ENCODE measurements around the gene GTSF1L.

The GTSF1L gene

DNA sequence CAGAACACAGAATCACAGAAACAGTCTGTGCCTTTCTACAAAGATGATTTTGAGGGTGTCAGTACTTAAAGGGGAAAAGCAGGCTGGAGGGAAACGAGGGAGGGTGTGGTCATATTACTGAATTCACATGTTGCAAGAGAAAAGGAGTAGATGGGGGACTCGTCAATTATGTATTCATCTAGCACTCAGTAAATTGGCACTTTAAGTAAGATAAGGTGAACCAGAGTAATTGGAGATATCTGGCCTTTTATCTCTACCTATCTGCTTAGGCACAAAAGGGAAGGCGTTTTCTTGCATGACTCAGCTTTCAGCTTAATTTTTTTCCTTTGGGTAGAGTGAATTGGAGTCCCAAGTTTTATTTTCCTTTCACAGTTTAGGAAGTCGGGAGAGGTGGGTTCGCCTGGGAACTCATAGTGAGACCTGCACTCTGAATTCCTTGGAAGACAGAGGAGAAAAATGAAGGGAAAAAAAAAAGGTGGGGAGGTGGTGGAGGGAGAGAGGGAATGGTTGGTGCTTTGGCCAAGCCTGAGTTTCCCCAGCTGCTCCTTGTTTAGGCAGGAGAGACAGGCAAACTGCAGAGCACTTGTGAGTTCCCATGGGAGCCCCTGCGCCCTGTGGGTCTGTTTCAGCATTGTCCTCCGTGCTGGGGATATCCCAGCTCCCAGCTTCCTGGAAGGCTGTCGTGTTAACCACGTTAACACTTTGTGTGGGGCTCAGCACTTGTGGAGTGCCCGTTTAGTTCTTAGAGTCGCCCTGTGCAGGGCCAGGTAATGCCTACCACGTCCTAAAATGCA is 19.7 kb upstream of the GTSF1L start:
- no peak for DNase-seq

DNA sequence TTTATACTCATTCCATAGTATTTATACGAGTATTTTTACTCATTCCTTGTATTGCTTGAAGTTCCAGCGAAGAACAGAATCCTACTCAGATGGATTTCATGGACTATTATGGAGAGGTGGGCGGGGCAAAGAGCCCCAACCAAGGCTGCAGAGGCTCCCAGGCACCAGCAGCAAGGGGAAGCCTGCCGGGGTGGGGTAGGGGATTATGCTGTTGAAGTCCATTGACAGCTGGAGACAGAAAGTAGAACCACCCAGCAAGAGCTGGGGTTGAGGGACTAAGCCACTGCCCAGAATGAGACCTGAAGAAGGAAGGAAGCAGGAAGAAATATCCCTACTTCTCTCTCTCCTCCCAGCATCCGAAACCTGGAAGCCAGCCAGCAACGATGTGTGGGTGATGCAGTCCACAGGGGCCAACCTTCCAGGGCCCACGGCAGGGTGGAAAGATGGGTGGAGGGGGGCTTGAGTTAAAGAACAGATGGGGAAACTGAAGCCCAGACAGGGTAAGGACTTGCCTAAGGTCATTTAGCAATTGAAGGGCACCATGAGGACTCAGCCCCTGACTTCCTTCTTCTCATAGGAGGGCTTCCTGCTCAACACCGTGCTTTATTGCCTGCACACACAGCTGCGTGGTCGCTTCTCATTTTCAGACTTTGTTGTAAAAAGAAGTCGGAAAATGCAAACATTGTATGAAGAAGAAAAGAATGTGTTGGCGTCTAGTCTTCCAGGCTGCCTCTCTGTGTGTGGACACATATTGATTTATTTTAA is 18.3 kb upstream of the GTSF1L start:
- no peak for DNase-seq

DNA sequence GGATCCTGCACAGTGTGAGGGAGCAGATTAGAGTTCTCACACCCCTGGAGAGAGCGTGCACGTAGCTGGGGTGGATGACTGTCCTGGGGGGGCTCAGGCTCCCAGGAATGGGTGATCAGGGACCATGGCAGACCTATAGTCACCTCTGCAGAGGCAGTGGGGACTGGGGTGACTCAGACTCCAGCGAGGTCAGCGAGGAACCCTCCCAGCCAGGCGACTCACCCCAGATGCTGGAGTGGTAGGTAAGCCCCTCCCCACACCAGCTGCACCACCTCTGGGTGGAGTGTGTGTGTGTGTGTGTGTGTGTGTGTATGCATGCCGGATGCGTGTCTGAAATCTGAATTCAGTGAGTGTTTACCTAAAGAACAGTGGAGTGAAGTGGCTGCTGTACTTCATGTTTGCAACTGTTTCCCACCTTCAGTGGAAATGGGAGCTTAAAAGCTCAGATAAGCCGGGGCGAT is 17.4 kb upstream of the GTSF1L start:
- no peak for DNase-seq

DNA sequence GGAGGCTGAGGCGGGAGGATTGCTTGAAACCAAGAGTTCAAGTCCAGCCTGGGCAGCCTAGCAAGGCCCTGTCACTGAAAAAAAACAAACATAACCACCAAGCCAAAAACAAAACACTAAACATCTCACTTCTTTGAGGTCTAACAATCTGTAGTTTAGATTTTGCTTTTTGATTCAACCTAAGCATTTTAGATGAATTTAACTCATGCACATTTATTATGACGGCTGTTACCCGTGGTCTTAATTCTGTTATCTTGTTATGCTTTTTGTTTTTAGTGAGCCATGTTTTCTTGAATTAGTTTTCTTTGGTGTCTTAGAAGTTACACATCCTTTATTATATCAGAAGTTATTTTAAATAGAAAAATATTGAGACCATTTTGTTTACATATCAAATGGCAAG is 13.8 kb upstream of the GTSF1L start:
- no peak for DNase-seq

DNA sequence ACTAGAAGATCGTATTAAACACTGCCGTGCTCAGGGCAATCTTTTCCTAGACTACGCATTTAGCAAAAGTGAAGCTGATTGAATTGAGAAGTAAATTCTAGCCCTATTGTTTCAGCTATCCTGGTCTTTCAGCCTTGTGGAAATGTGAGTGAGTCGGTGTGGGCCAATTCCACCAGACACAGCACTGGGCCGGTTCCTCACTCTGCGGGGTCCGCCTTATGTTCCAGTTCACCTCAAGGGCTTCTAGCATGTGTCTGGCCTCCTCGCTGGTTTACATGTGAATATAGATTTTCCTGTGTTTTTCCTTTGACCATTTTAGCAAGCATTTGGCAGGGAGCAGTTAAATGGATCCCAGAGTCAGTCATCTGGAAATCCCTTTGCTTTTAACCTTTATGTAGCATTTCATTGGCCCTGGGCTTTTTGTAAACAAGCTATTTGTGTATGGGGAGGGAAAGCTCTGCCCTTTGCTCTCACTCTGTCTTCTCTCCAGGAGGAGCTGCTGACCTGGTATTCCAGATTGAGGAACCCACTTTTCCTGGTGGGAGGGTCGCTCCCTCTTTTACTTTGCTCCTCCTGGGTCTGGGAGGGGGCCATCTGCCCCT is 12.4 kb upstream of the GTSF1L start:
- no peak for DNase-seq

DNA sequence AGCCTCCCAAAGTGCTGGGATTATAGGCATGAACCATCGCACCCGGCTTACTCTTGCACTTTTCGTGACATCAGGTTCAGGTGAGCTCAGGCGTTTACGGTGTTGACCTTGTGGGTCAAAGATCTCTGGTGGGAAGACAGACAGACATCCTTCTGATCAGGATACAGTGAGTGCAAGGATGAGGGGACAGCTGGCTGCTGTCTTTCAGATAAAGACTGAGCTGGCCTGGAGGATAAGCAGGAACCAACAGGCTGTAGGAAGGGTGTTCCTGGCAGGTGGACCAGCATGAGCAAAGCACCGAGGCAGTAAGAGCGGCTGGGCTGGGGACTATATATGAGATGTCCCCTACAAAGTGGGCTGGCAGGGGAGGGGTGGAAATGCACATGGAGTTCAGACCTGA is 11.1 kb upstream of the GTSF1L start:
- DNase-seq, result no peak

DNA sequence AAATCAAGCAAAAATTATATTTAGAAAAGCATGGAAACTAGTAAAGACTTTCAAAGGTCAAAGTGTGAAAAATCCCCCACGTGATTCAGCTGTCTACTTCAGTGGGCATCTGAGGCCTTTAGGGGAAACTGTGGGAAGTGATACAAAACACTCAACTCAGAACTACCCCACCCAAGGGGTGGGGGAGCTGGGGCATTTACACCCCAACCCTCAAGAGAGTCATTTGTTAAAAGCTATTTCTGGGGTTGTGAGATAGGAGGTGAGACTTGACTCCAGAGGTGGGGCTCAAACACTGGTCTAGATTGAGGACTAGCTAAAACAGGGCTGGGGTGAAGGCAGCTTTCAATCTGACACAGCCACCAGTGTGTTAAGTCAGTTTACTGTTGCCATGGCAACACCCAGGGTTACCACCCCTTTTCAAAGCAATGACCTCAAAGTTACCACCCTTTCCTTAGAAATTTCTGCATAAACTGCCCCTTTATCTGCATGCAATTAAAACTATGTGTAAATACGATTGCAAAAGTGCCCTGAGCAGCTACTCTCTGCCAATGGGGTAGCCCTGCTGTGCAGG is 9.9 kb upstream of the GTSF1L start:
- no peak for DNase-seq

DNA sequence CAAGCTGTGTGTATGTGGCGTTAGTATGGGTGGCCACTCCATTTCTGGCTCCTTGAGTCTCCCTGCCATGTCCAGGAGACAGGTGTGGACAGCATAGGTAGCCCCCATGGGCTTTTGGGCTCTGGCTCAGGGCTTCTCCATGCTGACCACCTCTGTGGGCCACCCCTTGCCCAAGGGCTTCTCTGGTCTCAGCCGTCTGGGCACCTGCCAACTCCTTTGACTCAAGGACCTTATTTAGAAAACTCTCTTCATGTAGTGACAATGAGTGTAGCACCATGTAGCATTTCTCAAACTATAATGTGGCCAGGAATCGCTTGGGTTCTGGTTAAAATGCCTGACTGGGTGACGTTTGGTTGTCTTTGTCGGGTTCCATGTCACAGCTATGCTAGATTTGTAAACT is 5.1 kb upstream of the GTSF1L start:
- DNase-seq, result no peak

DNA sequence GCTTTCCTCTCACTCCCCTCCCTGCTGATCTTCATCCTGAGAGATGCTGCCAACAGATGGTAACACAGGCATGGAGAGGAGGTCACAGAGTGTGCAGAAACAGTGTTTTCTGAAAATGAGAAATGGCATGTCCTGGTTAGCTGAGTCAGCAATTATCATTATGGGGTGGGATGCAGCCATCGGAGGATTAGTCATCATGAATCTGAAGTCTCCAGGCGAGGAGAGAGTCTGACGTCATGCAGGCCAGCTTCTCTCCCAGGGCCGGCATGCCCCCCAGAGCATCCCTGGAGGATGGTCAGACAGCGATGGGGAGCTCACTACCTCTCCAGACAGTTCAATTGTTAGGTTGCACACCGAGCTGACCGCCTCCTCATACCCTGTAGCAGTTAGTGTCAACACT is 4.7 kb upstream of the GTSF1L start:
- DNase-seq, result no peak

DNA sequence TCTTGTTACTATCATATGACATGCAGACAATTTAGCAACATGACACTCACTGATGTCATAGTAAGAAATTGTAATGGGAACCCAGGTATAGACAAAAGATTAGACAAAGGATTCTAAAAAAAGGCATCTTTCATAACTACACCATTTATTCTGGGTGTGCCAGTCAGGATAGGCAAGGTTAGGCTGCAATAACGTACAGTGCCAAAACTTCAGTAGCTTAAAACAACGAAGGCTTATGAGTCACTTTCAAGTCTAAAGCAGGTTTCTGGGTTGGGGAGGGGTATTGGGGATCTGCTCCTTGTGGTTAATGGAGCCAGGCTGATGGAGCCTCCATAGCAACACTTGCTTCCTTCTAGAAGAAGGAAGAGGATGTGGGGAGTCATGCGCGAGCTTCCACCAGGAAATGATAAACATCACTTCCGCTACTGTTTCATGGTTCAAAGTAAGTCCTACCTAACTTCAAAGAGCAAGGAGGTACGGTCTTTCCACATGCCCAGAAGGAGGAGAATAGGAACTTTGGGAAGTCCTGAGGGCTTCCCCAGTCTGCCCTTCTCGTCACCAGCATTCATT is 2.0 kb upstream of the GTSF1L start:
- DNase-seq, result no peak

DNA sequence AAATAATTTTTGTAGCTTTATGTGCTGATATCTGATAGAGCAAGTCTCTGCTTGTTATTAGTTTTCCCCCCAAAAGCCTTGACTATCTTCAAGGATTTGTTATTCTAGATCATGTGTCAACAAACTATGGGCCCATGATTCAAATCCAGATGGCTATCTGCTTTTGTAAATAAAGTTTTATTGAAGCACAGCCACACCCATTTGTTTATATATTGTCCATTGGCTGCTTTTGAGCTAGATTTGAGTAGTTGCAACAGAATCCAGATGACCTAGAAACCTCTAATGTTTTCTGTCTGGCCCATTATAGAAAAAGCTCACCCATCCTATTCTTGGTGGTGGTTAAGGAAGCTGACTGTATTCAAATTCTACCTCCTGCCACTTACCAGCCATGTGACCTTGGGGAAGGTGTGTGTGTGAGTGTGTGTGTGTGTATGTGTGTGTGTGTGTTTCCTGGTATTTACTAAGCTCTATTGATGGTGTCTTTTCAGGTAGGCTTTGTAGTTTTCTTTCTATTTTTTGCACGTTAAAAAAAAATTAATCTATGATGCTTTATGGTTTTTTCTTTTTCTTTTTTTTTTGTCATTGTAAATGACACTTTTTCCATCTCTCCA is 1.3 kb upstream of the GTSF1L start:
- DNase-seq, result no peak

DNA sequence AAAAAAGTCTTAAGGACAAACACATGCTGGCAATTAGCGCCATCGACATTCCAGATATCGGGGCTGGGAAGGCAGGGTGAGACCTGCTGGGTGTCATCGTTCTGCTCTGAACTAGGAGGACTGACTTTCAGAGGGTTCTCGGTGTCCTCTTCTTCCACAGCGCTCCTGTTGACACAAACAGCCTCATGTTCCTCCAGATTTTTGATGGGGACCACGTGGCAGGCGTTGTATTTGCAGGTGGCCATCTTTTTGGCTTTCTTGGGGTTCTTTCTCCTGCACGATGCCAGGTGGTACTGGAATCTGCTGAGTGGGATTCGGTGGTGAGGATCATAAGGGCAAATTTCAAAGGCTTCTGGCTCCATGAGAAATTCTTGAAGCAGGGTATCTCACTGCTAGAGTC is 469 bp downstream of the GTSF1L start:
- DNase-seq, result no peak

DNA sequence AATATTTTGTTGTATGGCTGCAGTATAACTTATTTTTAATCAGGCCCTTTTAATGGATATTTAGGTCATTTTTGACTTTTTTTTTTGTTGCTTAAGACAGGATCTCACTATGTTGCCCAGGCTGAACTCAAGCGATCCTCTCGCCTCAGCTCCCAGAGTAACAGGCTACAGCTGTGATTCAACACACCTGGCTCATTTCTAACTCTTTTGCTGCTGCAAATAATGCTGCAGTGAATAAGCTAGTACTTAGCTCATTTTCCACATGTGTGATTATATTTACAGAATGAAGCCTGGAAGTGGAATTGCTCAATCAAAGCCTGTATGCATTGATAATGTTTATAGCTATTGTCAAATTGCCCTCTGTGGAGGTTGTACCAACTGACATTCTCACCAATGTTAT is 1.1 kb downstream of the GTSF1L start:
- no peak for DNase-seq

DNA sequence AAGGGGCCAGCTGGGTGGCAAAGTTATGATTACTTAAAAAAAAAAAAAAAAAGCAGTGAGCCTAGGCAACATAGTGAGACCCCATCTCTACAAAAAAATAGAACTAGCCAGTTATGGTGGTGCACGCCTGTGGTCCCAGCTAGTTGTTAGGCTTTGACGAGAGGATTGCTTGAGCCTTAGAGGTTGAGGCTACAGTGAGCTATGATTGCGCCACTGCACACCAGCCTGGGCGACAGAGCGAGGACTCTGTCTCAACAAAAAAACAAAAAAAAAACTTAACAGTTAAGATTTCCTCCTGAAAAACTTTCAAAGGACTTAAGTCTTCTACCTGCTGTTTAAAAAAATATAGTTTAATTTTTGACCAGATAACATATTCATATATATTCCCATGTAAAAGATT is 2.4 kb downstream of the GTSF1L start:
- no peak for DNase-seq

DNA sequence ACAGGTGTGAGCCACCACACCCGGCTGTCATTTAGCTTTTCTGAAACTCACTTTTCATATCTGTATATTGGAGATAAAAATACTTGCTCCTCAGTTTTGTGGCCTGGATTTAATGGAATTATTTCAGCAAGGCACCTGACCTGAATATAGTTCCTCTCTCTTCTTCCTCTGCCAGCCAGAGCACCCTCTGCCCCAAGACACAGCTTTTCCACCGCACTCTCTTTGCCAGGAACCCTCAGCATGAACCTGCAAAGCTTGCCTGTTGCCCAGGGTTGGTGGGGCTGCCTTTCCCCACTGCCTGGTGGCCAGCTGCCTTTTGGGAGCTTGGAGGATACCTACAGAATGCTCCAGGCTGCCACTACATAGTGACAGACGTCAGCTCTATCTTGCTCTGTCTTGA is 3.1 kb downstream of the GTSF1L start:
- no peak for DNase-seq

DNA sequence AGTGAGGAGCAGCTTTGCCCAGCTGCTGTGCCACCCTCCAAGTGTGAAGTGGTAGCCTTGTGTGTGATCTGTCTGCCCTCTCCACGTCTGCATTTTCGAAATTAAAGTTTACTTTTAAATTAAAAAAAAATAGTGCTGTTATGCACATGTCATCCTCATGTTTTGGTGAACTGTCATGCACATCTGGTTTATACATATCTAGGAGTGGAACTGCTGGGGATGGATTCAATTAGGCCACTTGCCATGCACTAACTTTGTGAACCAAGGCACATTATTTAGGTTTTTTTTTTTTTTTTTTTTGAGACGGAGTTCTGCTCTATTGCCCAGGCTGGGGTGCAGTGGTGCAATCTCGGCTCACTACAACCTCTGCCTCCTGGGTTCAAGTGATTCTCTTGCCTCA is 3.6 kb downstream of the GTSF1L start:
- DNase-seq, result no peak

DNA sequence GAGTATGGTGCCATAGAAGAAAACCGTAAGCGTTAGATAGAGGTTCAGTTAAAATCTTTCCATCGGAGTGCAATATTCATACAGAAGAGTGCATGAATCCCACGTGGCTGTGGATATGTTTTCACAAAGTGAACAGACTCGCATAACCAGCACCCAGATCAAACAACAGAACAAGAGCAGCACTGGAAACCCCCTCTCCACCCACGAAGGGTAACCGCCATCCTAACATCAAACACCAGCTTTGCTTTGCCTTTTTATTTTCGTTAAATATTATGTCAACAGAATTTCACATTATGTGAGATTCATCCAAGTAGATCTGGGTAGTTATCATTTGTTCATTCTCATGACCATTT is 4.7 kb downstream of the GTSF1L start:
- DNase-seq, result no peak

DNA sequence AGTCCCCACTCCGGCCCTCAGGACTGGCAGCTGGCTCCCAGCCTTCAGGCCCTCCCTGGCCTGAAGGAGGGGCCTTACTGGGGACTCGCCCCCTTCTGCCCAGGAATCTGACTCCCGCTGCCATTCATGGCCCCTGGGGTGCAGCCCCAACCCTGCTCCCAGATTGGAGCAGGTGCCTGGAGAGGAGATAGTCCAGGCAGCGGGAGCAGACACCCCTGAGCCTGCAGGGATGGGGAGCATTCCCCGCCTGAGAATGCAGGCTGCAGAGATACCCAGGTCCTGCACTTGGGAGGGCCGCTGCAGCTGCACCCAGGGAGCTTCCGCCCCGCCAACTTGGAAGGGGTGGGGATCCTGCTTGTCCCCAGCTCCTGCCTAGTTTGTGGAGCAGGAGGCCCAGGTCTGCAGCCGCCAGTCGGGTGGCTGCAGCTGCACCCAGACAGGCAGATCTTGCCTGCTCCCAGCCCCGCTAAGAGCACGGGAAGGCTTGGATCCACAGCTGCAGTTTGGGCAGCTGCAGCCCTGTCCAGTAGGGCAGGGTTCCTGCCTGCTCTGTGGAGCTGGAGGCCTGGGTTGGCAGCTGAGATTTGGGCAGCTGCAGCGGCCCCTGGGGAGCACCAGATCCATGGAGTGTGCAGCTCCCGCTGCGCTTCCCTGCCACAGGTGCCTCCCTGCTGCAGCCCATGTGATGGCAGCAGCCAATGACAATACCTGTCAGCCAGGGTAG is 5.2 kb downstream of the GTSF1L start:
- DNase-seq, result peak in 1 of 56 donors; percentile 7

DNA sequence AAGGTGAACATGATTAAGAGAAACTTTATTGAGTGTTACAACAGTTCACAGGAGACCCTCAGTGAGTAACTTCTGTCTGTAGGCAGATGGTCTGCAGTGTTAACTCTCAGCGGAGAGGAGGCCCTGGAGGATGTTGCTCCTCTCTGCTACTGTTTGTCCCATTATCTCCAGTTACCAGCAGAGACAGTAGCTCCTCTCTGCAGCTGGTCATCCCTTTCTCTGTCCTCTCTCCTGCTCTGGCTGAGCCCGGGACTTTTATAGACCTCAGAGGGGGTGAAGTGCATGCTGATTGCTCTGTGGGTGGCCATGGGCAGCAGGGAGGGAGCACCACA is 5.7 kb downstream of the GTSF1L start:
- no peak for DNase-seq

DNA sequence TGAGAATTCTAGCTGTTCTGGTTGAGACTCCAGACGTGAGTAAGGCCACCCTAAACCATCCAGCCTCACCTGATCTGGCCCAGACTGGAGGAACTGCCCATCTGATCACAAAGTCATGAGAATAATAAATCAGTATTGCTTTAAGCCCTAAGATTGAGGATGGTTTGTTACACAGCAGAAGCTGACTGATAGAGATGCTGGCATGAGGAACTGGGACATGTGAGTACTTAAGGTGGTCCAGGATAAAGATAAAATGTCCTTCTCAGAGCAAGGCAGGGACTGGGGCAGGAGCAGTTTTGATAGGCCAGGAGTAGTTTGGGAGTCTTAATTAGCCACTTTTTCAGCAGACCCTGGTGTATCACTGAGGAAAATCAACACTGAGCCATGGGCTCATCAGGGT is 6.8 kb downstream of the GTSF1L start:
- no peak for DNase-seq

DNA sequence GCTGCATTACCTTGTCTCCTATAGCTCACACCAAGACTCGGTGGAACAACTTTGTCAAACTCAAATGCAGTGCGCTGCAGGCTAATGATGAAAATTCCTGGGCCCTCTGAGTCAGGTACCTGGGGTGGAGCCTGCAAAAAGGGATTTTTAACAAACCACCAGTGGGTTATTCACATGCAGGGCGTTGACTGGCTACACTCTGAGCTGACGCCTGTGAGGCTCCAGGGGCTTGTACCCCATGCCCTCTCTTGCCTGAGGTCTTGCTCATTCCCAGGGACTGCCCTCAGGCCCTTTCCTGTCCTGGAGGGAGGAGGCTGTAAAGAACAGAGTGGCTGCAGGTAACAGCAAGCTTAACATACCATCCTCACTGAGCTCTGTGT is 9.2 kb downstream of the GTSF1L start:
- DNase-seq, result no peak

Data from nucleus accumbens (tissue), 56 donors.